ENCODE results near the gene LIPG.
"Not testable (repeated sequence)": the region's sequence is repeated elsewhere in the genome, so short reads cannot be mapped to it uniquely, and the experiment has no call there.

LIPG gene

DNA sequence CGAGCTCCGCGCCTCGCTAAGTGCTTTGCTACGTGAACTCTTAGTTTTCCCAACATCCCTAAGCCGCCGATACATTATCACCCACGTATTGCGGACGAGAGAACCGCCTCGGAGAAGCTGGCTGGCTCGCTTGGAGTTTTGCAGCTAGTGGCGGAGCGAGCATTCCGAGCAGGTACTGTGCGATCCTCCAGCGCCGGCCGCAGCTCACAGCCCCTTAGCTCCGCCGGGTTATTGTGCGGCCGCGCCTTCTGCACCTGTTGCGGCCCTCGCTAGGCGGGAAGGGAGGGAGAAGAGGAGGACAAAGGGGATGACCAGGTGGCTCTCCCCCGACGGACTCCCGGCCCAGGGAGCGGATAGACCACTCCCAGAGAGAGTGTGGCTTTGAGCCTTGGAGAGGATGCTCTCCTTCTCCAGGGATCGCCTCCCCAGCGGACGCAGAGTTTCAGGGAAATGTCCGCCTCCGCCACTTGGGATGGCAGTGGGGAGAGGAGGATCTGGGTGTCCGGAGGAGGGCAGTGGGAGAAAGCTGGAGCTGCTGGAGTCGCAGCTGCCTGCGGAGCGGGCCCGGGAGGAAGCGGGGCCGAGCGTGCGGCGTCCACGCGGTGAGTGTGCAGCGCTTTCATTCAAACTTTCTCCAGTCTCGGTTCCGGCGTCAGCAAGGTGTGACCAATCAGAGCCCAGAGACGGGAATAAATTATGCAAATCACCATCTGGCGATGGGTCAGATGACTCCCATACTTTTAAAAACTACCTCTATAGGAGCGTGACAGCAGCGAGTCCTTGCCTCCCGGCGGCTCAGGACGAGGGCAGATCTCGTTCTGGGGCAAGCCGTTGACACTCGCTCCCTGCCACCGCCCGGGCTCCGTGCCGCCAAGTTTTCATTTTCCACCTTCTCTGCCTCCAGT lies at the start of gene LIPG:
TSS of gene LIPG (plus strand) at position 769 of the 905 bp plus-strand sequence. CDS start 252 bp downstream, outside the sequence.
- peak; percentile 69 for DNase-seq

DNA sequence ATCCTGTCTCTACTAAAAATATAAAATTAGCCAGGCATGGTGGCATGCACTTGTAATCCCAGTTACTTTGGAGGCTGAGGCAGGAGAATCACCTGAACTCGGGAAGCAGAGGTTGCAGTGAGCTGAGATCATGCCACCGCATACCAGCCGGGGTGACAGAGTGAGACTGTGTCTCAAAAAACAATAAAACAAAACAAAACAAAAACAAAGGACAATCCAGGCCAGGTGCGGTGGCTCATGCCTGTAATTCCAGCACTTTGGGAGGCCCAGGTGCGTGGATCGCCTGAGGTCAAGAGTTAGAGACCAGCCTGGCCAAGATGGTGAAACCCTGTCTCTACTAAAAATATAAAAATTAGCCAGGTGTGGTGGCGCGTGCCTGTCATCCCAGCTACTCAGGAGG lies 49.0 kb upstream of the LIPG start:
- DNase-seq: not testable (repeated sequence)

DNA sequence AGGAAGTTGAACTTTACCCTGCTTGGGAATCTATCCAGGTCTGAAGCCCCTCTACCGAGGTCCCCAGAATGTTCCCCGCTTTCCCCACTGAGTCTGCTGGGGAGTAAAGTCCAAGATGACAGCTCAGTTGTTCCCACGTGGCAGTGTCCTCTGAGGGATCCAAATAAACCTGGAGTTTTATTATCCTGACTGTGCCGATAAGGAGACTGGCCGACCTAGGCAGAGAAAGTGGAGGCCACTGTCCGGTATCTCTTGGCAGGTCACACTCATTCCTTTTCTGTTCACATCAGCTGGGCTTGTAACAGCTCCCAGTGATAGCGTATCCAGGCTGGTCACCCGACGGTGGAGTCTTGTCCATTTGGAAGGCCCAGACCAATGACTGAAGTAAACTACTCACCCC lies 47.3 kb upstream of the LIPG start:
- no peak for DNase-seq

DNA sequence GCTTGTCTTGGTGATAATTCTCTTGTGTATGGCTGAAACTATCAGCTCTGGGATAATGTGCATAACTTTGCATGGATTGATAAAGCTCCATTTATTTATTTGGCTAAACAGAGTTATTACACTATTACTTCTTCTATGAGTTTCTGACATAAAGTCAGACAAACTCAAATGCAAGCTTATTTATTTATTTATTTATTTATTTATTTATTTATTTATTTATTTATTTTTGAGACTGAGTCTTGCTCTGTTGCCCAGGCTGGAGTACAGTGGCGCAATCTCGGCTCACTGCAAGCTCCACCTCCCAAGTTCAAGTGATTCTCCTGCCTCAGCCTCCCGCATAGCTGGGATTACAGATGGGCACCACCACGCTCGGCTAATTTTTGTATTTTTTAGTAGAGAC lies 46.9 kb upstream of the LIPG start:
- not testable (repeated sequence) for DNase-seq

DNA sequence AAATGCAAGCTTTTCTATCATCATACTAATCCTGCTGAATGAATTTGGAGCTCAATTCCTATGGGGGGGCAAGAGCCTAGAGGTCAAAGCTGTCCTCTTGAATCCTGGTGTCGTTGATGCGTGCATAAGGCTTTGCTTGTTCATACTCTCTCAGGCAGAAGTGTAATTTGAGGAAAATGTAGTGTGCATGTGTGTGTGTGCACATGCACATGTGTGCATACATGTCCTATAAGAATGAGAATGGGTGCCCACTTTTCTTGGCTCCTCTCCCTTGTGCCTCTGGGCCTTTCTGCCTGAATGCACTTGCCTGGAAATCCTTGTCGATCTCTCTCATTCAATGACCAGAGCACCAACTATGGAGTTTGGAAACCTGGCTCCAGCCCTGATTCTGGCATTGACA lies 46.3 kb upstream of the LIPG start:
- DNase-seq: no peak

DNA sequence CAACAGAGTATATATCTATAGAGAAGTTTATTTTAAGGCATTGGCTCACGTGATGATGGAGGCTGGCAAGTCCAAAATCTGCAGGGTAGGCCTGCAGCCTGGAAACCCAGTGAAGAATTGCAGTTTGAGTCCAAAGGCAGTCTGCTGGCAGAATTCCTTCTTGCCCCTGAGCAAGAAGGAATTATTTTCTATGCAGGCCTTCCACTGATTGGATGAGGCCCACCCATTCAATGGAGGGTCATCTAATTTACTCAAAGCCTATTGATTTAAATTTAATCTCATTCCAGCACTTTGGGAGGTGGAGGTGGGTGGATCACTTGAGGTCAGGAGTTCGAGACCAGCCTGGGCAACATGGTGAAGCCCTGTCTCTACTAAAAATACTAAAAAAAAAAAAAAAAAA lies 44.4 kb upstream of the LIPG start:
- DNase-seq: no peak

DNA sequence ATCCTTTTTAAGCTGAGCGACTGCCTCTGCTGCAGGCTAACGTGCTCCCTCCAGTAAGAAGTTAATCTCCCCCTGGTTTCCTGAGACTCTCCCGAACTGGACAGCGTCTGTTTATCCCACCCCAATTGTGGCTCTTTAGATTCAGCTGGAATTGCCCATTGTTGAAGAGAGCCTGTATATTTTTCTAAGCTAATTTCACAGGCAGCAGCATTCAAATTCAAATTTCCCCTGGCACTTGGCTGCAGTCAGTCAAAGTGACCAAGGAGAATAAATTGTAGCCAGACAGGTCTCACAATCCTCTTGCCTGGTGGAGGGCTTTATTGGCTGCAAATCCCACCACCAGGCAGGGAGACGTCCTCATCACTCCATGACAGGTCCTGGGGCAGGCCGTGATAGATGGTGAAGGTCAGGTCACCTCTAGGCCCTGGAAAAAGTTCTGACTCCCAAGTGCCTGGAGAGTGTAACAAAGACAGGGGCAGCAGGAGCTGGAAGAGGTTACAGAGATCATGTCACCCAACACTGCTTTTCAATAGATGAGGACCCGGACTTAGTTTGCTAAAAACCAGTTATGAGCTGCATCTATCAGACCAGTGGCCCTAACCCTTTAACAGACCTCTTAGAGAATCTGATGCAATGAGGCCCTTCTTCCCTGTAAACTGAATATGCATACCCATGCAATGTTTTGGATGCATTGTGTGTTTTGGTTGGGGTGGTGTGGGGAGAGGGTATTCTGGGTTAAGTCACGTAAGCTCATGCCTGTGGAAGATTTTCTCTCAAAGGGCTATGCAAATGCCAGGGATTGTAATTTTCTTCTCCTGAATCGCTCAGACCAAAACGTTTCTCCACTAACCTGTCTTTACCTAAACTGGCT lies 42.5 kb upstream of the LIPG start:
- no peak for DNase-seq

DNA sequence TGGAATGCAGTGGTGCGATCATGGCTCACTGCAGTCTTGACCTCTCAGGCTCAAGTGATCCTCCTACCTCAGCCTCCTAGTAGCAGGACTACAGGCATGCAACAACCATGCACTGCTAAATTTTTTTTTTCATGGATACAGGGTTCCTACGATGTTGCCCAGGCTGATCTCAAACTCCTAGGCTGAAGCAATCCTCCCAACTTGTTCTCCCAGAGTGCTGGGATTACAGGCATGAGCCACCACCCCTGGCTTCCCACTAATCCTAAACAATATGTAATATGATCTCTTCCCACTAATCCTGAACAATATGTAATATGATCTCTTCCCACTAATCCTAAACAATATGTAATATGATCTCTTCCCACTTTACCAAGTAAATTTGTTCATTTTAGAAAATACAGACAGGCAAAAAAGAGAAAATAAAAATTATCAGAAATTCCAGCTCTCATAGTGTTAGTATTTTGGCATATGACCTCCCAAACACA lies 41.2 kb upstream of the LIPG start:
- no peak for DNase-seq

DNA sequence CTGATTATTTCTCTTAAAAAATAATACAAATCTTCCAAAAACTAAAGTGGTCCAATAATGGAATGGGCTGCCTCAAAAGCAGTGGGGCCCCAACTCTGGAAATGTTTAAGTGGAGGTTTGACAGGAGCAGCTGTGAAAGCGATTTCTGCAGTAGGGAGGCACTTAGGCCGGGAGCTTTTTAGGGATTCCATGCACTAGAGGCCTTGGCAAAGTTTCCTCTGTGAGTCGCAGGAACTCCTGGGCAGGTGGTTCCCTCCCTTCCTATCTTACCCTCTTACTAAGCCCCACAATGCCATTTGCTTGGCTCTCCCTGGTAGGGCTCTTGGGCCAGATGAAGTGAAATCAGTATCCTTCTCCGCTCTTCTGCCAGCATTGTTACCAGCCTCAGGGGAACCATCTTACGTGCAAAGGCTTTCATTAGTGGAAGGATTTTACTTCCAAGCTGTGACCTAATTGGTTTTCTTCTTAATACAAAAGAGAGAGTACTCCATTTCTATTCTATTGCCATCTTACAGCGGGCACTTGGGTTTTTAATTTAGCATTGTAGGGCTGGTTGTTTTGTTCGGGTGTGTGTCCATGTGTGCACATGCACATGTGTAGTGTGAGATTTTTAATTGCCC lies 40.5 kb upstream of the LIPG start:
- DNase-seq: no peak

DNA sequence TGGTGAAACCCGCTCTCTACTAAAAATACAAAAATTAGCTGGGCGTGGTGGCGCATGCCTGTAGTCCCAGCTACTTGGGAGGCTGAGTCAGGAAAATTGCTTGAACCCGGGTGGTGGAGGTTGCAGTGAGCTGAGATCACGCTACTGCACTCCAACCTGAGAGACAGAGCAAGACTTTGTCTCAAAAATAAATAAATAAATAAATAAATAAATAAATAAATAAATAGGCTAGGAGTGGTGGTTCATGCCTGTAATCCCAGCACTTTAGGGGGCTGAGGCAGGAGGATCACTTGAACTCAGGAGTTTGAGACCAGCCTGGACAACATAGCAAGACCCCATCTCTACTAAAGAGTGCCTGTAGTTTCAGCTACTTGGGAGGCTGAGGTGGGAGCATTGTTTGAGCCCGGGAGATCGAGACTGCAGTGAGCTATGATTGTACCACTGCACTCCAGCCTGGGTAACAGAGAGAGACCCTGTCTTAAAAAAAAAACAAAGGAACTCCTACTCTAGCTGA lies 38.2 kb upstream of the LIPG start:
- DNase-seq: not testable (repeated sequence)

DNA sequence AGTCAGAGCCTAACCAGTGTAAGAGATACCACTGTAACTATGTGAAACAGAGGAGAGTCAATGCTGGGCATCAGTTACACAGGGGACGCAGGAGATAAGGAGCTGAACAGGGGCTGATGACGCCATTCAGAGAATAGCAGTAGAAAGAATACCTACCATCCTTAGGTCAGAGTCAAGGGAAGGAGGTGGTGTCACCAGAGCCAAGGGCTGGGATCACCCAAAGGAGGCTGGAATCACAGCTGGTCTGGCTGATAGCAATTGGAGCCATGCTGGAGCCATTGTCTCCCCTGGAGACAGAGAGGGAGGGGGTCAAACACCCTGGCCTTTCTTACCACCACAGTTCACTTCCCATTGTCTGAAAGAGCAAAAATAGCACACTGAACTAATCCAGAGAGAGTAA lies 37.5 kb upstream of the LIPG start:
- DNase-seq: no peak

DNA sequence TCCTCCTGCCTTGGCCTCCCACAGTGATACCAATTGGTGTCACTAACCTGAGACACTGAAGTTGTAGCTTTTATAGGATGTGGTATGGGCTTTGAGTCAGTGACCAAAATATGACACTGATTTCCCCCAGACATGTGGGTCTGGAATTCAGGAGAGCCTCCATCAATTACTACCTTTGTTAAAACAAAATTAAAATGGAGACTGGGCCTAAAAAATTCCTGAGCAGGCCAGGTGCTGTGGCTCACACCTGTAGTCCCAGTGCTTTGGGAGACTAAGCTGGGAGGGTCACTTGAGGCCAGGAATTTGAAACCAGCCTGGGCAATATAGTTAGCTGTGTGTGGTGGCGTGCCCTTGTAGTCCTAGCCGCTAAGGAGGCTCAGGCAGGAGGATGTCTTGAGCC lies 36.9 kb upstream of the LIPG start:
- no peak for DNase-seq

DNA sequence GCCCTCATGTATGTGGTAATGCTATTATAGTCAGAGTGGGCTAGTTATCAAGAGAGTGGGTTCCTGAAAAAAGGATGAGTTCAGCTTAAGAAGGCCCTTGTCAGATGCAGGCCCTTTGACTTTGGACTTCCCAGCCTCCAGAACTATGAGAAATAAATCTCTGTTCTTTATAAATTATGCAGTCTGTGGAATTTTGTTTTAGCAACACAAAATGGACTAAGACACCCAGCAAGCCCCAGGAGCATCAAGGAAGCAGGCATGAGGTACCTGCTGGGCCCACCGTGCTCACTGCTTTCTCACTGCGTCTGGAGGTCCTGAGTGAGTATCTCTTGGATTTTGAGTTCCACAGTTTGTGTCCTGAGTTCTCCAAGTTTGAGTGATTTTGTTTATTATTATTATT lies 35.9 kb upstream of the LIPG start:
- no peak for DNase-seq

DNA sequence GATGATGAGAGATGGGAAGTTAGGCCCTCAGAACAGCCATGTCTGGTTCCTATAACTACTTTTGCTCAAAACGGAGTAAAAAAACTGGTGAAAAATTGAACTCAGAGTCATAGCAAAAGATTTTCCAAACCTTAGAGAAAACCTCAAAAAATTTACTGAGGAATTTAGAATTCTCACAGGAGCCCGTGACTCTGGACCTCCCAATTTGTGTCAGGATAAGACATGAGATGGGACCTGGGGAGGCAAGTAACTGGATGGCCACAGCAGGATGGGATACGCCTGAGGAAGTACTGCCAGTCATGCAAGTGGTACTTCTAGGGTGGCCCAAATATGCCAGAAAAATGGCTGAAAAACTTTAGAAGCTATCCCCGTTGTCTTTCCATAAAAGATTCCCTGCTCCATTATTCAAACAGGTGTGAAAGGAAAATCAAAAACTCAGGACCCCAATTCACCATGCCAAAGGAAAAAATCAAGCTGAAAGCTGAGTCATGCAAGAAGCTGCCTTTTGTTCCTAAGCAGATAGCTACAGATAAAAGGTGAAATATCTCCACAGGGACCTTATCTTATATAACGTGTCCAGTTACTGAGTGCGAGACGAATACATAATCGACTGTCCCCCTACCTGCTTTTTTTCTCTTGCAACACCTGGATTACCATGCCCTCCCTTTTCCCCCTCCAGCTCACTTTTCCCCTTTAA lies 34.1 kb upstream of the LIPG start:
- DNase-seq: no peak

DNA sequence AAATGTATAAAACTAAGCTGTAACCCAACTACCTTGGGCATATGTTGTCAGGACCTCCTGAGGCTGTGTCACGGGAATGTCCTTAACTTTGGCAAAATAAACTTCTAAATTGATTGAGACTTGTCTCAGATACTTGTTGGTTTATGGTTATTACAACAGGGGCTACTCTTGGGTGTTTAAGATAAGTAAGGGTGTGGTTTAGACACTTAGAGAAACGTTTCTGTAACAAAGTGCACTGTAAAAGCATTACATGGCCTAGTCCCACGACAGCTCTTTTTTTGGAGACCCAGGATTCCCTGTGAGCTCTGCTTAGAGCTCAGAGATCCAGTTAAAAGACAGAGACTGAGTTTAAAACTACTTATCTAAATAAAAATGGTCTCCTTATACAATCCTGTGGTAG lies 32.3 kb upstream of the LIPG start:
- DNase-seq: no peak

DNA sequence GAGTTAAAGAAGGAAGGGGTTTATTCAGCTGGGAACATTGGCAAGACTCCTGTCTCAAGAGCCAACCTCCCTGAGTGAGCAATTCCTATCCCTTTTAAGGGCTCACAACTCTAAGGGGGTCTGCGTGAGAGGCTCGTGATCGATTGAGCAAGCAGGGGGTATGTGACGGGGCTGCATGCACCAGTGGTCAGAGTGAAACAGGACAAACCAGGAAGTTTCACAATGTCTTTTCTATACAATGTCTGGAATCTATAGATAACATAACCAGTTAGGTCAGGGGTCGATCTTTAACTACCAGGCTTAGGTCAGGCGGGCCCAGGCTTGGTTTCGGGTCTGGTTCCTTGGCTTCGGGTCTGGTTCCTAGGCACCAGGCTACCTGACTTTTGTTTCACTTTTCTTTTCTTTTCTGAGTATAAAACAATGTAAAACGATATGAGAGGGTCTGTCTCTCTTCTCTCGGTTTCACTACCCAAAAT lies 30.1 kb upstream of the LIPG start:
- DNase-seq: no peak

DNA sequence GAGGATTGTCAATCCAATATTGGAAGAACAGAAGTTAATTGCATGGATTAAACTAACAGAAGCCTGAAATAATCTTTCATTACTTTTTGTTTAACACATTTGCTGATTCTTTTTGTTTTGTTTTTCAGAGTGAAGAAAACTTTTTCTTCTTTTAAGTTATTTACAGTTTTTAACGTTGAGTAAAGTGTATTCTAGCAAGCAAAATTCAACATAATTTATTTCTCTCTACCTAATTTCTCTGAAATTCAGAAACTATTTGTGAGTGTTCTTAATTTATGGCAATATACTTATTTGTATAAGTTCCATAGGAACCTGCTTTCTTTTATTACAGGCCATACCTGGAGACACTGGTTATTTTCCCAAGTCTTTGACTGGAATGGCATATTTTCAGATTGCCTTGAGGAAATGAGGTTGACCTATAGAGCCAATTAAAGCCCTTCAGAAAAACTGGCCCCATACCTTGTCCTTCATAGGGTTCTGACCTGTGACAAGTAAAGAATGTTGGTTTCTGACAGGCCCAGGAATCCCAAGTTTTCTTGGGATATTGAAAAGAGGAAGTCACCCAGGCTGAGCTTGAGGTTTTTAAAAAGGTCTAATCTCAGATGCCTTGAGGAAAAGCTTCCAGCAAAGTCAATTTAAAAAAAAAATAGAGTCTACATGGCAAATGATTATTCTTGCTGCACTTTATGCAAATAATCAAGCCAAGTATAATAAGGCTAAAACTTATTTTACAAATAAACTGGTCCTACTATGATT lies 26.8 kb upstream of the LIPG start:
- no peak for DNase-seq

DNA sequence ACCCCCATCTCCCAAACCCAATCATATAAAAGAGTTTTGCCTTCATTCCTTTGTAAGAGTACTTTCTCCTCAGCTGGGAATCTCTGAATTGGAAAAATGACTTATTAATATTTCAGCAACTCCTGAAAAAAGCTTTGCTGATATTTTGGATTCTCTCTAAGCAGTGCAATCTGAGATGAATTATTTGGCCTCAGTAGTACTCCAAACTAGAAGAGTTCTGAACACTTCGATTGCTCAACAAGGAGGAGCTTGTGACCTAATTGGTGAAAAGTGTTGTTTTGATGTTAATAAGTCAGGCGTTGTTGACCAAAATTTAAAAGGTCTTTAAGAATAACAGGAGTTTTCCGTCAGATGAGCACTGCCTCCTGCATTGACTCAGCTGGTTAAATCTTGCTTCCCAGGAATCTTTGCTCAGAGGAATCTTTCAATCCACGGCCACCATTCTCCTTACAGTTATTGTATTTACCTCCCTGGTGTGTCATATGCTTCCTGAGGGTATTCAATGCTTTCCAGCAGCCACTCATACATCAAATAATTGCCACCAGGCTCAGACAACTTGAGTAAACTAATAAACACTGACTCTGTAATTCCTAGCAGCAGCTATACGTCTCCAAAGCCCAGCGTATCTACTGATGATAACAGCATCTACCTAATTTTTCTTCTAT lies 24.5 kb upstream of the LIPG start:
- DNase-seq: no peak

DNA sequence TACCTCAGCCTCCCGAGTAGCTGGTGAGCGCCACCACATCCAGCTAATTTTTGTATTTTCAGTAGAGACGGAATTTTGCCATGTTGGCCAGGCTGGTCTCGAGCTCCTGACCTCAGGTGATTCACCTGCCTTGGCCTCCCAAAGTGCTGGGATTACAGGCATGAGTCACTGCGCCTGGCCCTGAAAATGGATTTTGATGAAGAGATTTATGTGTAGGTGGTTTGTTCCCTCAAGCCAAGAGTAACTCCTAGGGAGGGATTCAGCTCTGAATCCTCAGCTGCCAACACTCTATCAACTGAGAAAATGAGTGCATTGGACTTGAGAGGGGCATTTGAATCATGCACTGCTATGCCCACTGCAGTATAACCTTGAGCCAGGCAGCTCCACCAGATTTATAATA lies 17.5 kb upstream of the LIPG start:
- no peak for DNase-seq

DNA sequence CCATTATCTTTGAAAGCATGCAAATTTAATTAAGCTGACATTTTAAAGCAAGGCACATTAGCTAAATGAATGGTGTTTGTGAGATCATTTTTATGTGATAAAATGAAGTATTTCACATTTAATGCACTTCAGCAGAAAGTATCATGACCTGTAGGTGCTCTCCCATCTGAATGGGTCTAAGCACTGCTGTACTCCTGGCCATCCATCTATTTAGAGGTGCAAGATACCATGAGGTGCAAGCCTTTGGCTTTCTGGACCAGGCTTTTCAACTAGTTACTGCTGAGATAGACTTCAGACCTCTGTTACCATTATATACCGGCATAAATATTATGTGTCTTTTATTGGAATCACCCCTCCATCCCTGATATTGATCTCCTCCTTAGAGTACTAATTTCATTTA lies 15.6 kb upstream of the LIPG start:
- no peak for DNase-seq

DNA sequence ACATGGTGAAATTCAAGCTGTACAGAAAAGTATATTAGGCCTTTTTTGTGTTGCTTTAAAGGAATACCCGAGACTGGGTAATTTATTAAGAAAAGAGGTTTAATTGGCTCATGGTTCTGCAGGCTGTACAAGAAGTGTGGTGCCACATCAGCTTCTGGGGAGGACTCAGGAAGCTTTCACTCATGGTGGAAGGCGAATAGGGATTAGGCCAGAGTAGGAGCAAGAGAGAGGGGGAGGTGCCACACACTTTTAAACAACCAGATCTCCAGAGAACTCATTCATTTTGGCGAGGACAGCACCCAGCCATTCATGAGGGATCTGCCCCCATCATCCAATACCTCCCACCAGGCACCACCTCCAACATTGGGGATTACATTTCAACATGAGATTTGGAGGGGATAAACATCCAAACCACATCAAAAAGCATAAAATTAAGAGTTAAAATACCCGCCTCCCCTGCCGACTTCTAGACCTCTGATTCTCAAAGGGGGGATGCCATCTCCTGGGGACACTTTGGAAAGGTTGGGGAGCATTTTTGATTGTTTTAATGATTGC lies 15.1 kb upstream of the LIPG start:
- no peak for DNase-seq
